Left ventricle myocardium superior (tissue), 1 donor: ENCODE data around the gene IFIT1B. TPM values are rescaled to one million over a fixed set of nuclear protein-coding genes. Genes with fewer than 3 reads are reported as not detected.
A peak's percentile ranks its signal among the peaks of the same experiment; 100 is the strongest.
"Not testable (repeated sequence)": the region's sequence is repeated elsewhere in the genome, so short reads cannot be mapped to it uniquely, and the experiment has no call there.

ENCODE experiments used
- ATAC-seq: fragments of 200-7000 bp; cut with Tn5 transposase; one replicate; pipeline ENCODE4 v1.9.1; 2020; ENCODE audit warnings: mild to moderate bottlenecking, moderate library complexity
- DNase-seq: peaks from one replicate; pipeline ENCODE4 v3.0.0-alpha.2; 2020
- intact Hi-C: fragments of 100-400 bp; cut with micrococcal nuclease; formaldehyde crosslinking; loops from one replicate; pipeline ENCODE4 v1.11.0; 2022
- total RNA-seq: library from RNA; stranded (reverse); fragmentation: NEBNext Ultra II Directional; extraction: Animal tissue kit (Norgen Biotek cat#: 25700); gene quantifications from one replicate; pipeline ENCODE4 v1.2.1, GENCODE V29; 2021
- donor health status: DM: no; HTN: yes; CAD: no; lungs with severe emphysema.

IFIT1B gene
- total RNA-seq, 1 donor from 2014 or later = not detected

DNA sequence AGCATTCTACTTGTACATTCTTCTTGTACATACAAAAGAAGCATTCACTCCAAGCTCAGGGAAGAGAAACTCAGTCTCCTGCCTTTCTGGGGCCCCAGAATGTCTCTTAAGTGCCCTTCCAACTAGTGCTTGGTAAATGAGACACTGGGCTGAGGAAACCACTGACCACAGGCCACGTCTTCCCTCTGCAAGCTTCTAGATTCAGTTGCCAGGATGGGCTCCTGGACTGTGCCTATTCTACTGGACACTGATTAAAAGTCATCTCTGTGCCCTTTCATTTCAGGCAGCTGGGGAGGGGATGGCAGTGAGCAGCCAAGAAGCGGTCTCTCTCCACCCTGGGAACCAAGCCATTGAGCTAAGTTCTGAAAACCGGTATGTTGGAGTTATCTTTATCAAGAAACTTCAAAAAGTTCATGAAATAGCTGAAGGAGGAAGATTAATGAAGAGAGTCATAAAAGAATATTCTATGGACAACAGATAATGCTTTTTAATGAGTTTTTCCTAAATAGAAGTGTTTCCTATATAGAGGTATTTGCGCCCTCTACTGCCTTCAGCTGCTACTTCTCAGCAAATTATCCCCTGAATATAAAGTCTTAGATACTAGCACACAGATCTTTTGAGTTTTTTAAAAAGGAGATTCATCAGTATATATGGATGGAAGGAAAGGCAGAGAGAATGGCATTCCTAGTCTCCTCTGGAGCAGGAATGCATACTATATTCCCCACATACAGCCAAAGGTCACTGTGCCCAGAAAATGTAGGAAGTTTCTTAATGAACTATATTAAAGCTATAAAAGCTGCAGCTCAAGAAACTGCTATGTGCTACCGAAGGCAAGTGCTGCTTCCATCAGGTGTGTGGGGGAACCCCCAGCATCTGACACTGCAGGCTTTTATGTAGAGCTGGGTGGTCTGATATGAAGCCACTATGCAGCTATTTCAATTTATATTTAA is 8.4 kb upstream of the IFIT1B start:
- intact Hi-C loops = no loop called here
- no peak for ATAC-seq

GRCh38 chr10:89371079-89371478 is 6.8 kb upstream of the IFIT1B start:
- no peak for ATAC-seq
- DNase-seq = no peak
- intact Hi-C loops = no loop called here

More for the DNA sequence above, 8.4 kb upstream of the IFIT1B start:
- no peak for DNase-seq

DNA sequence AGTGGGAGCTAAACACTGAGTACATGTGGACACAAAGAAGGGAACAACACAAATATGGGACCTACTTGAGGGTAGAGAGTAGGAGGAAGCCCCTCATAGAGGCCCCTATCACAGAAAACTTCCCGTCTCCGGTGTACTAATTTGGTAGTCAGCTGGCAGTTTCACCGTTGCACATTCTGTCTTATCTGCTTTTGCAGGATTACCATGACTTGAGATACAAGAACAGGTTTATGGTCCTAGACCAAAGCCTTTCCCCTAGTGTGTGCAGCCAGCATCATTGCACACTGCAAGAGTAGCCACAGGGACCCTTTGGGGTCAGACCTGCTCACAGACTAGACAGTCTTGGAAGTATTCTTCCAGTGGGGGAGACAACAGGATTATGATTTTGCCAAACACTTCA is 5.9 kb upstream of the IFIT1B start:
- intact Hi-C loops = no loop called here
- ATAC-seq = no peak
- DNase-seq = no peak

DNA sequence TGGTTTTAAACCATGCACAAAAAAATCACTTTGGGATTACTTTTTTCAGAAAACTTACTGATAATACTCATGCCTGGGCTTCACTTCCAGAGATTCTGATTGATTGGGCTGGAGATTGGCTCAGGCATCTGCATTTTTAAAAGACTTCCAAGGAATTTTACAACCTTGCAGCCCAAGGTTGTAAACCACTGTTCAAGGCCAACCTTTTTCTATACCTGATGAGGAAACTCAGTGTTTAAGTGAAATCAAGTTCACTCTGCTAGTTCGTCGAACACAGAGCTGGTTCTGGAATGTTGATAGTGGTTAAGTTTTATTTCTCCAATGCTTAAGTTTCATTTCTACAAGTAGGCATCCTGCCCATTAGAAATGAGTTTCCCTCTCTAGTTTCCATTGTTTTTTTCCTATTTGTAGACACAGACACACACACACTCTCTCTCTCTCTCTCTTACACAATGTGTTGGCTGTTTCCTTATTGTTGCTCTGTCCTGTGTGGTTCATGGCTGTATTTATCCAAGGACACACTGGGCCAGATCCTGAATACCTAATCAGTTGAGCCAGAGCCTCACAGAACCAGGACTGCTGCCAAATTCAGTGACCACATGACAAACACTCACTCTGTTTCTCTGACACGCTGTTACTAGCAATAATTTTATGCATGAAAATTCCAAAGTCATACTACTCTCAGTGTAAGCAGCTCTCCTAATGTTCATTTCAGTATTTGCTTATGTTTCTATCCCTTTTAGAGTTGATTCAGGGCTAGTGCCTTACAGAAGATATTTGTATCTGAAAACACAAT is 3.7 kb upstream of the IFIT1B start:
- intact Hi-C loops = no loop called here
- peak; percentile 97 for ATAC-seq
- DNase-seq = peak; percentile 70

DNA sequence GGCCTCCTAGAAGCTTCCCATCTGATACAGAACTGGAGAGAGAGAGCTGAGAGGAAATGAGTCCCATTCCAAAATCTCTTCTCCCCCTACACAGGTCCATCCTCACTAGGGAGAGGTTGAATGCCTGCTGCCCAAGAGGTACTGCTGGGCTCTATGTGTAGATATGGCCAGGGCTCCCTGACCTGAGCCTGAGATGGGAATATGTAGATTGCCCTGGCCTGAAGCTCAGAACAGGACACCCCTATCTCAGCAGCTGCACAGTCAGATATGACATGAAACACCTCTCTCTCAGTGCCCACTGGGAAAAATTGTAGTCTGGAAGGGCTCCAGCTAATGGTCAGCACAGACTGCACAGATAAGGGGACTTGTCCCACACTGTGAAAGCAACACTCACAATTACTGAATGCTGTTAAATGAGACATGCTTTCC is 3.1 kb upstream of the IFIT1B start:
- no peak for DNase-seq
- intact Hi-C loops = no loop called here
- ATAC-seq = peak; percentile 62

- DNase-seq = no peak
- intact Hi-C loops = no loop called here
- no peak for ATAC-seq
These were observed 1.2 kb downstream of the IFIT1B start for GRCh38 chr10:89379103-89379502.

GRCh38 chr10:89382757-89383156 is 4.9 kb downstream of the IFIT1B start:
- no peak for DNase-seq
- ATAC-seq = no peak
- intact Hi-C loops = no loop called here

- DNase-seq = no peak
These were observed 6.9 kb downstream of the IFIT1B start for GRCh38 chr10:89384474-89385340.

GRCh38 chr10:89388806-89389205 is 10.9 kb downstream of the IFIT1B start:
- DNase-seq (no peak), ATAC-seq (no peak)
- intact Hi-C loops = no loop called here

More at GRCh38 chr10:89384474-89385340, 6.9 kb downstream of the IFIT1B start:
- intact Hi-C loops = no loop called here
- peak; percentile 62 for ATAC-seq

- DNase-seq (no peak), ATAC-seq (no peak)
- intact Hi-C loops = no loop called here
These were observed 11.4 kb downstream of the IFIT1B start for GRCh38 chr10:89389254-89389653.

- peak; percentile 34 for ATAC-seq
- intact Hi-C loops = no loop called here
- DNase-seq = no peak
These were observed 12.8 kb downstream of the IFIT1B start for GRCh38 chr10:89390476-89391225.

- DNase-seq, intact Hi-C loops, ATAC-seq: not testable (repeated sequence)
These were observed 13.3 kb downstream of the IFIT1B start for GRCh38 chr10:89391226-89391576.

DNA sequence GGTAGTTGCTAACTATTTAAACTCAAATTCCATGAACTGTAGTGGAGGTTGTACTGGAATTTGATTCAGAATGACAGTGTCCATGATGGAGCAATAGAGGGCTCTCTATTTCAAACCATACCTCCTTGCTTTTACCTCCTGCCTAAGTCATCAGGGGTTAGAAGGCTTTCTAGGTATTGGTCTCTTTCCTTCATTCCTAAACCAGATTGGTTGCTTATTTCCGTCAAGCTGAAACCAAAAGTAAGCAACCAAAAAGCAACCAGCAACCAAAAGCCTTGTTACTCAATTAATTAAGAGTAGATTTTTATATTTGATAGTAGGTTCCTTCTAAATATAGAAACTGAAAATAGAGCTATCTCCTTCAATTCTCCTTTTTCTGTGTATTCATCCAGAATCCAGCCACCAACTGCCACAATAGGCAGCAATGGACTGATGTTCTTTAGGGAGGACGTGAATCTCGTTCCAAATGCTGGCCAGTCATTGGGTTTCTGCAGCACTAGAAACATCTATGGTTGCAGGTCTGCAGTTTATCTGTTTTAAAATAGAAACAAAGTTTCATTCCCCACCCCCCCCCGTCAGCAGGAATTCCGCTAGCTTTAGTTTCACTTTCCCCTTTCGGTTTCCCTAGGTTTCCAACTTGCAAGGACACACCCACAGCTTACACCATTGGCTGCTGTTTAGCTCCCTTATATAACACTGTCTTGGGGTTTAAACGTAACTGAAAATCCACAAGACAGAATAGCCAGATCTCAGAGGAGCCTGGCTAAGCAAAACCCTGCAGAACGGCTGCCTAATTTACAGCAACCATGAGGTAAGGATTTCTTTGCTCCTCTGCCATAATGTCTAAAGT is 14.3 kb downstream of the IFIT1B start, which contains the start of gene IFIT1:
Gene IFIT1, plus strand, starts transcription at position 717 of the 850 bp plus-strand sequence. Its CDS starts 90 bp downstream, at position 807.
- DNase-seq = no peak
- intact Hi-C loops = no loop called here
- peak; percentile 95 for ATAC-seq

DNA sequence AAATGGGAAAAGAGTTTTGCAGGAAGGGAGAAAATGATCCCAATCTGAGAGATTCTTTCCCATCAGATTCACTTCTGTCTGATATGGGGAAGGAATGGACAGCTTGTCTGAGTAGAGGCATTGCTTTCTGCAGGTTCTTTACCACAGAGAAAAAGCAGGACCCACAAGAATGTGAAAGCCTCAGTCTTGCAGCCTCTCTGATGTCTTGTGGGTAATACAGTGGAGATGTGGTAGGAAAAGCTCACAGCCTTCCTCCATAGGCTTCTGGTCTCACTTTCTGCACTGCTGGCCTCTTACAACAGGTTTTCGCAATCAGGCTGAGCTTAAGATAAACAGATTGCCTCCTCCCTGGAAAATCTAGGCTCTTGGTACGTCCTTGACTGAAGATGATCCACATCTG is 15.1 kb downstream of the IFIT1B start:
- DNase-seq (no peak), ATAC-seq (peak; percentile 71)
- intact Hi-C loops = no loop called here

GRCh38 chr10:89393898-89394297 is 16.0 kb downstream of the IFIT1B start:
- intact Hi-C loops = no loop called here
- DNase-seq (no peak), ATAC-seq (no peak)

DNA sequence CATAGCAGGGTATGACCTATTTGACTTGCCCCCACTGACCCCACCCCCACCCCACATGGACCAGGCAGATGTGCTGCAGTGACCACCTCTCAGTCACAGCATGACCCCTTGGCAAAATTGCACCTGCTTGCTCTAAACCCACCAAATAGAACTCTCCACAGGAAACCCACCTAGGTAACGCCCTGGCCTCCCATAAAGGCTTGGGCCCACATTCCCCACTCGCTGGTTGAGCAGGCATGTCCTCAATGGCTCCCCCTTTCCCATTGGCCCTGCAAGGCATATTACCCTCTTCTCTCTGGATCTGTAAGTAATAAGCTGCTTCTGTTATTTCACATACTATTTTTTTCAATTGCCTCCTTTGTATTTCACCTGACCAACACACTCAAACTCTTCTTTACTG is 17.3 kb downstream of the IFIT1B start:
- intact Hi-C loops = no loop called here
- ATAC-seq = no peak
- no peak for DNase-seq

GRCh38 chr10:89398003-89398749 is 20.3 kb downstream of the IFIT1B start:
- ATAC-seq = no peak
- intact Hi-C loops = no loop called here

More at GRCh38 chr10:89398003-89398749, 20.3 kb downstream of the IFIT1B start:
- DNase-seq = no peak
